Nephron (organoid): Measurements from ENCODE around the gene TRIM63.

Experiments used
- H3K27ac Mint-ChIP-seq, 3 experiments: 2 replicates each; pipeline ENCODE4 v1.8.0; 2020; ENCODE audit warnings: mixed read lengths in 3 of 3, mild to moderate bottlenecking in 2 of 3, moderate library complexity in 1 of 3
- H3K27me3 Mint-ChIP-seq: 2 replicates; pipeline ENCODE4 v1.8.0; 2021; ENCODE audit warnings: low read depth, mild to moderate bottlenecking, moderate library complexity, mixed read lengths
- H3K36me3 Mint-ChIP-seq: 2 replicates; pipeline ENCODE4 v1.8.0; 2020; ENCODE audit warnings: low read depth, mixed read lengths
- H3K4me1 Mint-ChIP-seq: 2 replicates; pipeline ENCODE4 v1.8.0; 2020; ENCODE audit warnings: mixed read lengths
- H3K4me3 Mint-ChIP-seq, 3 experiments: 2 replicates each; pipeline ENCODE4 v1.8.0; 2020; ENCODE audit warnings: mild to moderate bottlenecking in 3 of 3, mixed read lengths in 3 of 3, moderate library complexity in 2 of 3
- H3K9me3 Mint-ChIP-seq: 2 replicates; pipeline ENCODE4 v1.8.0; 2020; ENCODE audit warnings: mixed read lengths
- TF ChIP-seq, protein P1 (sequence below), 3 experiments: fragments of 200-600 bp; sonication (generic); IDR thresholded peaks; one replicate each; pipeline ENCODE4 v1.5.0; 2021; ENCODE audit warnings: antibody characterized with exemption in 3 of 3; ENCODE audit not compliant: unreplicated experiment in 3 of 3

The TRIM63 gene

DNA sequence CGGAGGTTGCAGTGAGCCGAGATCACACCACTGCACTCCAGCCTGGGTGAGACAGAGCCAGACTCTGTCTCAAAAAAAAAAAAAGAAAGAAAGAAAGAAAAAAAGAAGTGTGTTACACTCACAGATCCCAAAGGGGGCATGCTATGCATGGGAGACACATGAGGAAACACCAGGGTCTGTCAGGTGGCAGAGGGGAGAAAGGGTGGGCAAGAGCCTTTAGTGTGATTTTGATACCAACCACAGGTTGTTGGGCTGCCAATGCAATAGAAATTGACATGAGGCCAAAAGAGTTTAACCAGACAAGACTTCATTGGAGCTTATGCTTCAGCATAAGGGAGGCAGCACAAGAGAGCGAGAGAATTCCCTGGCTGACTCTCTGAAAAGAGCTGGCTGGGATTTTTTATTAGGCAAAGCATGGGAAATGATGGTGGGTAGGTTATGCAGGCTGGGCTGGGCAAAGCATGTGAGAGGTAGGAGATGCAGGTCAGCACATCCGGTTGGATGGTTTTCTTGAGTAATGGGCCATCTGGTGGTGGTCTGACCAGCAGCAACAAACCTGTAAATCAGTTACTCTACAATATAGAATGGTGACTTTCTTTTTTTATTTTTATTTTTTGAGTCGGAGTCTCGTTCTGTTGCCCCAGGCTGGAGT lies 57.5 kb downstream of the TRIM63 start:
- no peaks in the 10 kb centered on the region for H3K9me3 Mint-ChIP-seq
- TF ChIP-seq, protein P1, sequence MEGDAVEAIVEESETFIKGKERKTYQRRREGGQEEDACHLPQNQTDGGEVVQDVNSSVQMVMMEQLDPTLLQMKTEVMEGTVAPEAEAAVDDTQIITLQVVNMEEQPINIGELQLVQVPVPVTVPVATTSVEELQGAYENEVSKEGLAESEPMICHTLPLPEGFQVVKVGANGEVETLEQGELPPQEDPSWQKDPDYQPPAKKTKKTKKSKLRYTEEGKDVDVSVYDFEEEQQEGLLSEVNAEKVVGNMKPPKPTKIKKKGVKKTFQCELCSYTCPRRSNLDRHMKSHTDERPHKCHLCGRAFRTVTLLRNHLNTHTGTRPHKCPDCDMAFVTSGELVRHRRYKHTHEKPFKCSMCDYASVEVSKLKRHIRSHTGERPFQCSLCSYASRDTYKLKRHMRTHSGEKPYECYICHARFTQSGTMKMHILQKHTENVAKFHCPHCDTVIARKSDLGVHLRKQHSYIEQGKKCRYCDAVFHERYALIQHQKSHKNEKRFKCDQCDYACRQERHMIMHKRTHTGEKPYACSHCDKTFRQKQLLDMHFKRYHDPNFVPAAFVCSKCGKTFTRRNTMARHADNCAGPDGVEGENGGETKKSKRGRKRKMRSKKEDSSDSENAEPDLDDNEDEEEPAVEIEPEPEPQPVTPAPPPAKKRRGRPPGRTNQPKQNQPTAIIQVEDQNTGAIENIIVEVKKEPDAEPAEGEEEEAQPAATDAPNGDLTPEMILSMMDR (IDR thresholded peaks at IDR 0.05; ENCODE audit: unreplicated experiment in 3 of 3), result peak; percentile 40 to 51 (median 42)
- H3K27me3 Mint-ChIP-seq, result peaks cover 10% of the 10 kb centered on the region
- H3K27ac Mint-ChIP-seq, result peak overlapping the region; percentile 12 to 52 (median 13)
- peaks cover 23% of the 10 kb centered on the region for H3K4me1 Mint-ChIP-seq
- H3K36me3 Mint-ChIP-seq, result no peaks in the 10 kb centered on the region
- no peak overlapping the region for H3K4me3 Mint-ChIP-seq

DNA sequence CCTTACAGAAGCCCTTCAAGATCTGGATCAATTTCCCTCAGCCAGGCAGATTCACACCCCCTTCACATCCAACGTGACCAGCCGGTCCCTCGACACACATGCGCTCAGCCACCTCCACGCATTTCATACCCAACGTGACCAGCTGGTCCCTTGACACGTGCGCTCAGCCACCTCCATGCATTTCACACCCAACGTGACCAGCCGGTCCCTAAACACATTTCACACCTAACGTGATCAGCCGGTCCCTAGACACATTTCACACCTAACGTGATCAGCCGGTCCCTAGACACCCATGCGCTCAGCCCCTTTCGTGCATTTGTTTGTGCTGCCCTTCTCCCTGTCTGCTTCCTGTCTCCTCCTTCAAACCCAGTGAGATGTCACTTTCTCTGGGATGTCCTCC lies 60.7 kb downstream of the TRIM63 start:
- peaks cover 18% of the 10 kb centered on the region for H3K4me1 Mint-ChIP-seq
- H3K27me3 Mint-ChIP-seq, result peaks cover 14% of the 10 kb centered on the region
- TF ChIP-seq, protein P1 (IDR thresholded peaks at IDR 0.05; ENCODE audit: unreplicated experiment in 3 of 3), result no peak
- H3K27ac Mint-ChIP-seq, result no peak overlapping the region
- no peaks in the 10 kb centered on the region for H3K9me3 Mint-ChIP-seq
- no peak overlapping the region for H3K4me3 Mint-ChIP-seq
- H3K36me3 Mint-ChIP-seq, result no peaks in the 10 kb centered on the region

DNA sequence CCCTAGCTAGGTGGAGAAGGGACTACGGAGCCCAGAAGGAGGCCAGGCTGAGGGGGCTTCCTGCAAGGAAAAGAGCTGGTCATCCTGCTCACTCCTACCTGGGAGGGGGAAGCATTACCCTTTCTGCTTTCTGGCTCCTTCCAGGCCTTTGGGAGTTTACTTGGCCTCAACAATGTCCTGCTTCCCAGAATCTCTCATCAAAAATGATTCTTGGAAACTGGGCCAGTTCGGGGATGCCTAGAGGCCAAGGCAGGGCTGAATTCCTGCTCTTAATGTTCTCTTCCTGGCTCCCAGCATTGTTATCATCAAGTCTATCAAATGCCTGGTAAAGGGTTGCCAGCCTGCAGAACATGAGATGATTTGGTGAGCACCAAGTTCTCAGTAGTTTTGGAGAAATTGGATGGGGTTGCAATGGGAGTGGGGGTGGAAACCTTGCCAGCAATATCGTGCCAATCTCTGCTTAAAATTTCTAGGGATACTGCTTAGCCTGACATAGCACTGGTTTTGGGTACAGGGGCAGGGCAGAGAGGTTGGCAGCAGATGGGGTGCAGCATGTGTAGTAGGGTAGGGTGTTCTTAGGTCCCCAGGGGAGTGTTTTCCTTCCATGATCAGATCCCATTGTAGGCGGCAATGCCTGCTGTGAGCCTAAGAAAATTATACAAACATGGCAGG lies 61.9 kb downstream of the TRIM63 start:
- Mint-ChIP-seq H3K27ac (peak overlapping the region in 1 of 3 experiments; percentile 35), H3K27me3 (peaks cover 9% of the 10 kb centered on the region), H3K4me3 (no peak overlapping the region), H3K36me3 (no peaks in the 10 kb centered on the region), H3K9me3 (no peaks in the 10 kb centered on the region), H3K4me1 (peaks cover 12% of the 10 kb centered on the region)
- TF ChIP-seq, protein P1 (IDR thresholded peaks at IDR 0.05; ENCODE audit: unreplicated experiment in 3 of 3), result no peak

DNA sequence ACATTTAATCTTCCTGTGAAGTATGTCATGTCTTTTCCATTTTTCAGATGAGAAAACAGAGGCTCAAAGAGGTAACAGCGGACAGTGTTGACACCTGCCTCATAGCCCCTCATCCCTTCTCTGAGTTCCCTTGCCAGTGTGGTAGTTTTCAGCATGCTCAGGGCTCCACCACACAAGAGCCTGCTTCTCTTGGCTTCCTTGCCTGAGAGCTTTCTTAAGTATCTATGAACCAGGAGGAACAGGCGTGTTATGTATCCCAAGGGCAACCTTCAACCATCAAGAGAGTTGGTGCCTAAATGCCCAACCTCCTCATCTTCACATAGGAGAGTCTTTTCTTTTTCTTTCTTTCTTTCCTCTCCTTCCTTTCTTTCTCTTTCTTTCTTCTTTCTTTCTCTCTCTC lies 63.7 kb downstream of the TRIM63 start:
- peaks cover 18% of the 10 kb centered on the region for H3K4me1 Mint-ChIP-seq
- H3K9me3 Mint-ChIP-seq, result no peaks in the 10 kb centered on the region
- no peaks in the 10 kb centered on the region for H3K36me3 Mint-ChIP-seq
- H3K27me3 Mint-ChIP-seq, result peaks cover 13% of the 10 kb centered on the region
- TF ChIP-seq, protein P1 (IDR thresholded peaks at IDR 0.05; ENCODE audit: unreplicated experiment in 3 of 3), result no peak
- H3K4me3 Mint-ChIP-seq, result no peak overlapping the region
- no peak overlapping the region for H3K27ac Mint-ChIP-seq

DNA sequence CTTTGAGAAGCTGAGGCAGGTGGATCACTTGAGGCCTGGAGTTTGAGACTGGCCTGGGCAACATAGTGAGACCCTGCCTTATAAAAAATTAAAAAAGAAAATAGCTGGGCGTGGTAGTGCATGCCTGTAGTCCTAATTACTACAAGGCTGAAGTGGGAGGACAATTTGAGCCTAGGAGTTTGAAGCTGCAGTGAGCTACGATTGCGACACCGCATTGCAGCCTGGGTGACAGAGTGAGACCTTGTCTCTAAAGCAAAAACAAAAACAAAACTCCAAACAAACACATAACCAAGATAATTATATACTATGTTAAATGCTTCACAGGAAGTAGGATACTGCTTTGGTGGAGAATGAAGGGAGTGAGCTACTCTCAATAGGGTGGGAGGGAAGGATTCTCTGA lies 64.2 kb downstream of the TRIM63 start:
- Mint-ChIP-seq H3K4me1 (peaks cover 23% of the 10 kb centered on the region), H3K27me3 (peaks cover 13% of the 10 kb centered on the region), H3K36me3 (no peaks in the 10 kb centered on the region), H3K27ac (no peak overlapping the region), H3K4me3 (no peak overlapping the region), H3K9me3 (no peaks in the 10 kb centered on the region)
- TF ChIP-seq, protein P1 (IDR thresholded peaks at IDR 0.05; ENCODE audit: unreplicated experiment in 3 of 3), result no peak
